G401 (cell line): Measurements from ENCODE around the gene KCNS3. TPM values are rescaled to one million over a fixed set of nuclear protein-coding genes. Genes with fewer than 3 reads are reported as not detected.

ENCODE experiments used
- DNase-seq: peaks from one replicate; pipeline ENCODE4 v3.0.0-alpha.2; 2015; ENCODE audit warnings: low spot score
- in situ Hi-C: cut with HindIII; loops from 2 replicates; pipeline ENCODE4 v1.10.0; 2016; ENCODE audit warnings: low sequenced_read_pairs, mixed read lengths
- total RNA-seq: library from RNA; depleted of rRNA; stranded (reverse); fragments of >200 nt; shearing (Covaris generic); gene quantifications from 2 replicates; pipeline ENCODE4 v1.2.3, GENCODE V29; 2014; rRNA removed

Gene KCNS3
- total RNA-seq, 1 experiment from 2014 or later = not detected

- in situ Hi-C loops = no loop called here
- DNase-seq = no peak
Measured at GRCh38 chr2:17972991-17973390, 94.5 kb downstream of the KCNS3 start.

- in situ Hi-C loops = no loop called here
- no peak for DNase-seq
Measured at GRCh38 chr2:17975401-17975800, 96.9 kb downstream of the KCNS3 start.

- in situ Hi-C loops = no loop called here
- no peak for DNase-seq
Measured at GRCh38 chr2:17976871-17977746, 98.6 kb downstream of the KCNS3 start.

GRCh38 chr2:17979707-17980106, 101.2 kb downstream of the KCNS3 start:
- no peak for DNase-seq
- in situ Hi-C loops = no loop called here

GRCh38 chr2:17981936-17982335, 103.5 kb downstream of the KCNS3 start:
- in situ Hi-C loops = no loop called here
- no peak for DNase-seq

Other genes with a start within 250 kb of the KCNS3 start
- gene SMC6, start 124.9 kb upstream of the KCNS3 start, total RNA-seq = 16.1 and 32.7 TPM in 2 replicates
- gene GEN1, start 124.5 kb upstream of the KCNS3 start, total RNA-seq = 8.7 and 15.9 TPM in 2 replicates
- gene MSGN1, start 62.2 kb upstream of the KCNS3 start, total RNA-seq = 0.44 TPM in 1 of 2 replicates, not detected in the other